HG03354 (cell line): ENCODE measurements around the gene MFF.

ENCODE experiments used
- ATAC-seq: cut with Tn5 transposase; IDR thresholded peaks from one replicate; pipeline ENCODE4 v1.9.1; 2021; ENCODE audit warnings: mild to moderate bottlenecking; ENCODE audit not compliant: unreplicated experiment, poor library complexity, severe bottlenecking

MFF gene

GRCh38 chr2:227401550-227401949, 76.5 kb downstream of the MFF start:
- no peak for ATAC-seq

GRCh38 chr2:227402321-227402720, 77.3 kb downstream of the MFF start:
- ATAC-seq: no peak

GRCh38 chr2:227402959-227403358, 77.9 kb downstream of the MFF start:
- no peak for ATAC-seq

GRCh38 chr2:227404585-227405271, 79.7 kb downstream of the MFF start:
- ATAC-seq: peak; percentile 38

- ATAC-seq: no peak
Measured at GRCh38 chr2:227406177-227407031, 81.4 kb downstream of the MFF start.
